Bronchial epithelial cell (primary cell): ENCODE measurements around the gene KCTD10. TPM values are rescaled to one million over a fixed set of nuclear protein-coding genes. Genes with fewer than 3 reads are reported as not detected.

Source experiments
- DNase-seq: peaks from one replicate; pipeline ENCODE4 v3.0.0-alpha.2; 2010; ENCODE audit warnings: low read depth
- FAIRE-seq: peaks from 2 replicates; lab custom pipeline; 2011; peaks lifted over from hg19 to GRCh38; lab: Jason Lieb, UNC
- H3K27me3 ChIP-seq: 2 replicates; pipeline ENCODE4 v1.5.1; 2011; ENCODE audit warnings: low read length; ENCODE audit not compliant: control insufficient read depth, insufficient read depth
- H3K36me3 ChIP-seq: 2 replicates; pipeline ENCODE4 v1.5.1; 2011; ENCODE audit warnings: low read length; ENCODE audit not compliant: control insufficient read depth, insufficient read depth
- H3K4me3 ChIP-seq: 2 replicates; pipeline ENCODE4 v1.5.1; 2011; ENCODE audit warnings: mild to moderate bottlenecking, low read depth, low read length, control low read depth
- total RNA-seq: library from RNA; depleted of rRNA; stranded (reverse); fragments of >200 nt; gene quantifications from 2 replicates; pipeline ENCODE4 v1.2.1, GENCODE V29; 2014
- TF ChIP-seq, protein P1 (sequence below): IDR thresholded peaks from 2 replicates; pipeline ENCODE4 v1.5.1; 2011; ENCODE audit warnings: mild to moderate bottlenecking, moderate library complexity, low read length, control low read depth, inconsistent platforms; ENCODE audit not compliant: insufficient read depth, severe bottlenecking

The KCTD10 gene
- total RNA-seq, 1 donor from 2014 or later = 20.8 TPM

DNA sequence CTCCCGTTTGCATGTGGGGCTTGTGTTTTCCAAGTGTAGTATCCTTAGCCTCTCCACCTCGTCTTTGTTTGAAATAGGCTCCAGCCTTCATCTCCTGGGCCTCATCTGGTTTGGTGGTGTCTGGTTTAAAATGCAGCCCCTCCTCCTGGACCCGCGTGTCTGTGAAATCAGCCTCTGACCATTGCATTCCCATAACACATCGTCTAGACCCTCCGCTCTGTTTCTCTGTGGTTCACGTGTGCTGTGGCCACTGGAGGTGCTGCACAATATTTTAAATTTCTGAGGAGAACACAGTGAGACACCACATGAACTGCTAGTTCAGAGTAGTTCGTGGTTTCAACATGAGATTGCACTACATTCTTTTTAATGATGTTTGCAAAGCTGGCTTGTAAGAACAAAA, 36.0 kb upstream of the KCTD10 start:
- H3K4me3 ChIP-seq = no peak overlapping the region

GRCh38 chr12:109512608-109513007, 35.5 kb upstream of the KCTD10 start:
- H3K27me3 ChIP-seq = no peaks in the 10 kb centered on the region
- H3K4me3 ChIP-seq = no peak overlapping the region
- peaks cover 25% of the 10 kb centered on the region for H3K36me3 ChIP-seq
- DNase-seq = no peak
- FAIRE-seq = no peak
- TF ChIP-seq, protein P1, sequence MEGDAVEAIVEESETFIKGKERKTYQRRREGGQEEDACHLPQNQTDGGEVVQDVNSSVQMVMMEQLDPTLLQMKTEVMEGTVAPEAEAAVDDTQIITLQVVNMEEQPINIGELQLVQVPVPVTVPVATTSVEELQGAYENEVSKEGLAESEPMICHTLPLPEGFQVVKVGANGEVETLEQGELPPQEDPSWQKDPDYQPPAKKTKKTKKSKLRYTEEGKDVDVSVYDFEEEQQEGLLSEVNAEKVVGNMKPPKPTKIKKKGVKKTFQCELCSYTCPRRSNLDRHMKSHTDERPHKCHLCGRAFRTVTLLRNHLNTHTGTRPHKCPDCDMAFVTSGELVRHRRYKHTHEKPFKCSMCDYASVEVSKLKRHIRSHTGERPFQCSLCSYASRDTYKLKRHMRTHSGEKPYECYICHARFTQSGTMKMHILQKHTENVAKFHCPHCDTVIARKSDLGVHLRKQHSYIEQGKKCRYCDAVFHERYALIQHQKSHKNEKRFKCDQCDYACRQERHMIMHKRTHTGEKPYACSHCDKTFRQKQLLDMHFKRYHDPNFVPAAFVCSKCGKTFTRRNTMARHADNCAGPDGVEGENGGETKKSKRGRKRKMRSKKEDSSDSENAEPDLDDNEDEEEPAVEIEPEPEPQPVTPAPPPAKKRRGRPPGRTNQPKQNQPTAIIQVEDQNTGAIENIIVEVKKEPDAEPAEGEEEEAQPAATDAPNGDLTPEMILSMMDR = no peak

More for the DNA sequence above, 36.0 kb upstream of the KCTD10 start:
- peaks cover 22% of the 10 kb centered on the region for H3K36me3 ChIP-seq
- no peak for FAIRE-seq
- H3K27me3 ChIP-seq = no peaks in the 10 kb centered on the region
- TF ChIP-seq, protein P1 = no peak
- no peak for DNase-seq

GRCh38 chr12:109510196-109510595, 33.1 kb upstream of the KCTD10 start:
- no peak for DNase-seq
- Histone ChIP-seq H3K36me3 (peaks cover 34% of the 10 kb centered on the region), H3K4me3 (no peak overlapping the region), H3K27me3 (no peaks in the 10 kb centered on the region)
- no peak for FAIRE-seq
- TF ChIP-seq, protein P1 = no peak

DNA sequence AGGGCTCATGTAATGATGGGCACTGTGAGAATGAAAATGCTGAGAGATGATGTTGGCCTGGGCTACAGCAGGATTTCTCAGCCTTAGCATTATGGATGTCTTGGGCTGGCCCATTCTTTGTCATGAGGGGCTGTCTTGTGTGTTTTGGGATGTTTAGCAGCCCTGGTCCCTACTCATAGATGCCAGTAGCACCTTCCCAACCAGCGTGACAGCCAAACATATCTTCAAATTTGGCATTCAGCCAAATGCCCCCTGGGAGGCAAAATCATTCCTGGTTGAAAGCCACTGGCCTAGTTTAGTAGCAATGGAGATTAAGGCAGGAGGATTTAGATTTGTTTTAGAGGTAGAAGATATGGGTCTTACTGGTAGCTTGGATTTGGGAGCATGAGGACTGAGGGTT, 27.0 kb upstream of the KCTD10 start:
- Histone ChIP-seq H3K4me3 (no peak overlapping the region), H3K36me3 (peaks cover 49% of the 10 kb centered on the region), H3K27me3 (no peaks in the 10 kb centered on the region)
- DNase-seq (no peak), FAIRE-seq (no peak)
- TF ChIP-seq, protein P1 = no peak

- peaks cover 50% of the 10 kb centered on the region for H3K36me3 ChIP-seq
- no peak overlapping the region for H3K4me3 ChIP-seq
- FAIRE-seq (no peak), DNase-seq (no peak)
- TF ChIP-seq, protein P1 = no peak
- H3K27me3 ChIP-seq = no peaks in the 10 kb centered on the region
These were observed 26.5 kb upstream of the KCTD10 start for GRCh38 chr12:109503611-109504010.

- TF ChIP-seq, protein P1 = no peak
- no peak overlapping the region for H3K4me3 ChIP-seq
- H3K27me3 ChIP-seq = no peaks in the 10 kb centered on the region
- DNase-seq = no peak
- H3K36me3 ChIP-seq = peaks cover 43% of the 10 kb centered on the region
- FAIRE-seq = no peak
These were observed 25.2 kb upstream of the KCTD10 start for GRCh38 chr12:109502332-109502731.
